ENCODE data around the gene CARM1.

GRCh38 chr19:10835089-10835753 is 36.1 kb upstream of the CARM1 start:
- TF ChIP-seq, protein P1, sequence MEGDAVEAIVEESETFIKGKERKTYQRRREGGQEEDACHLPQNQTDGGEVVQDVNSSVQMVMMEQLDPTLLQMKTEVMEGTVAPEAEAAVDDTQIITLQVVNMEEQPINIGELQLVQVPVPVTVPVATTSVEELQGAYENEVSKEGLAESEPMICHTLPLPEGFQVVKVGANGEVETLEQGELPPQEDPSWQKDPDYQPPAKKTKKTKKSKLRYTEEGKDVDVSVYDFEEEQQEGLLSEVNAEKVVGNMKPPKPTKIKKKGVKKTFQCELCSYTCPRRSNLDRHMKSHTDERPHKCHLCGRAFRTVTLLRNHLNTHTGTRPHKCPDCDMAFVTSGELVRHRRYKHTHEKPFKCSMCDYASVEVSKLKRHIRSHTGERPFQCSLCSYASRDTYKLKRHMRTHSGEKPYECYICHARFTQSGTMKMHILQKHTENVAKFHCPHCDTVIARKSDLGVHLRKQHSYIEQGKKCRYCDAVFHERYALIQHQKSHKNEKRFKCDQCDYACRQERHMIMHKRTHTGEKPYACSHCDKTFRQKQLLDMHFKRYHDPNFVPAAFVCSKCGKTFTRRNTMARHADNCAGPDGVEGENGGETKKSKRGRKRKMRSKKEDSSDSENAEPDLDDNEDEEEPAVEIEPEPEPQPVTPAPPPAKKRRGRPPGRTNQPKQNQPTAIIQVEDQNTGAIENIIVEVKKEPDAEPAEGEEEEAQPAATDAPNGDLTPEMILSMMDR (IDR thresholded peaks at IDR 0.05) = peak in 1 of 7 experiments; percentile 2
- TF ChIP-seq POLR2A (IDR thresholded peaks at IDR 0.05) = peak in 1 of 3 donors; percentile 3

Data from body of pancreas (tissue), 4 donors.